Superior temporal gyrus (tissue), 1 donor: ENCODE measurements around the gene RBM47.
"Not testable (repeated sequence)": the region's sequence is repeated elsewhere in the genome, so short reads cannot be mapped to it uniquely, and the experiment has no call there.

Experiments
- DNase-seq: peaks from one replicate; pipeline ENCODE4 v3.0.0-alpha.2; 2016; ENCODE audit errors: extremely low spot score

The RBM47 gene

DNA sequence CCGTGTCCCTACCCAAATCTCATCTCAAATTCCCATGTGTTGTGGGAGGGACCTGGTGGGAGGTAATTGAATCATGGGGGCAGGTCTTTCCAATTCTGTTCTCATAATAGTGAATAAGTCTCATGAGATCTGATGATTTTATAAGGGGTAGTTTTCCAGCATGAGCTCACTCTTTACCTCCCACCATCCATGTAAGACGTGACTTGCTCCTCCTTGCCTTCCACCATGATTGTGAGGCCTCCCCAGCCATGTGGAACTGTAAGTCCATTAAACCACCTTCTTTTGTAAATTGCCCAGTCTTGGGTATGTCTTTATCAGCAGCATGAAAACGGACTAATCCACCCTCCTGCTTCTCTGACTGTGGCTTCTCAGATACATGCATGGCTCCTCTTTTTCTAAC, 222.2 kb downstream of the RBM47 start:
- DNase-seq = not testable (repeated sequence)

DNA sequence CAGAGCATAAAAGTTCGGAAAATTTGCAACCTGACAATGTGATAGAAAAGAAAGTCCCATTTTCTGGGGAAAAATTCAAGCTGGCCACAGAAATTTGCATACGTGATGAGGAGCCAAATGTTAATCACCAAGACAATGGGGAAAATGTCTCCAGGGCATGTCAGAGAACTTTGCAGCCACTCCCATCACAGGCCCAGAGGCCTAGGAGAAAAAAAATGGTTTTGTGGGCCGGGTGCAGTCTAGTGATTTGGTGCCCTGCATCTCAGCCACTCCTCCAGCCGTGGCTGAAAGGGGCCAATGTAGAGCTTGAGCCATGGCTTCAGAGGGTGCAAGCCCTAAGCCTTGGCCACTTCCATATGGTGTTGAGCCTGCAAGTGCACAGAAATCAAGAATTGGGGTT, 223.3 kb downstream of the RBM47 start:
- no peak for DNase-seq

DNA sequence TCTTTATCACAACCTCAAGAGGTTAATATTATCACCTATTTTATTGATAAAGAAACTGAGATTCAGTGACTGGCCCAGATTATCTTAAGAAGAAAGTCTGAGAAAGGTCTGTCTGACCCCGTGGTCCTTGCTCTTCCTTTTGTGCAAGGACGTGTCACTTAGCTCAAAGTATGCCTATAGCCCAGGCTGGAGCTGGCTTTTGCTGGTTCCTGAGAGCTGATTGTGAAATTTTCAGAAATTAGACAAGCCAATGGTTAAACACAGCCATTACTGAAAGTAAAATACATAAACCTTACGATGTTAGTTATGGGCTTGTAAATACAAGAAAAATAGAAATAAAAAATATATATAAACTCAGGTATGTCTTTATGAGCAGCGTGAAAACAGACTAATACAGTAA, 224.5 kb downstream of the RBM47 start:
- DNase-seq = no peak

DNA sequence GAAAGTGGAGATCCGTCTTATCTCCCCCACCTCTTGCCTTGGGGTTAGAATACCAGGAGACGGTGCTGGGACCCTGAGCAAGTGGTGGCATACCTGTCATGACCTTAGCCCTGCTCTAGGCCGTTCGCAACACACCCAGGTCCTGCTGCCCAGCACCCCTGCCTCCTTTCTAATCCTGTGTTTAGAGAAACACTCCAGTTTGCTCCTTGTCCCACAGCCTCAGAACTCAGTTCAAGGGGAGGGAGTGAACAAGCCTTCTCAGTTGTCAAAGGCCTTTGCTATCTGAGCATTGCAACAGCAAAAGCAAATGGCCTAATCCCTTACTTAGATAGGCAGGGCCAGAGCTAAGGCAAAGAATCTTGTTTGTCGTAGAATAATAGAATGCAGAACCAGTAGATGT, 226.6 kb downstream of the RBM47 start:
- no peak for DNase-seq

DNA sequence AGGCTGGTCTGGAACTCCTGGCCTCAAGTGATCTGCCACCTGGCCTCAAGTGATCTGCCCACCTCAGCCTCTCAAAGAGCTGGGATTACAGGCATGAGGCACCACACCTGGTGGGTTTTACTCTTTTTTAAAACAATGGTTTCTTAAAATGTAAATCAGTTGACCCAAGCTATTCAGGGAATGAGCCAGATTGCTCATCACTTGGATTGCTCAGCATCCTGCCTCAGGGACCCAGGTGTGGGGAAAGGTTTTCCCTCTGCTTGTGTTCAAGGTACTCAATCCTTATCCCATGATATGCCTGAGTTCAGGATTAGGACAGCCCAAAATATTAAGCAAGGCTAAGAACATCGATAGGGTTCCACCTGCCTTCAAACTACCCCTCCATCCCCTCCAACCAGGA, 227.1 kb downstream of the RBM47 start:
- no peak for DNase-seq

DNA sequence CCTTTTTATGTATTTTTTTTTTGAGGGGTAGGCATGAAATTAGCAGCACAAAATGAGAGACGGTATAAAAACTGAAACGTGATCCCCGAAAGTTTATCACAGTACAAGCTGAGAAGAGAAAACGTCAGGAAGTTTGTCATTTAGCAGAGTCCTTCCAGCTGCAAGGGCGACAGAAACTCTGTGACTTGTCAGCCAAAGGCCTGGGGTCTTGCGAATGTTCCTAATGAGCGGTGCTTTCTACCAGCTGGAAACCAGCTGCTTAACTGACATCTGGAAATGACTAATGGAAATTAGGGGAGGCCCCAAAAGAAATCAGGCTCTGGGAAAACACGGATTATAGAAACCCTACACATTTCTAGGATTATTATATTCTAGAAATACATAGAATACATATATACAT, 228.0 kb downstream of the RBM47 start:
- no peak for DNase-seq

DNA sequence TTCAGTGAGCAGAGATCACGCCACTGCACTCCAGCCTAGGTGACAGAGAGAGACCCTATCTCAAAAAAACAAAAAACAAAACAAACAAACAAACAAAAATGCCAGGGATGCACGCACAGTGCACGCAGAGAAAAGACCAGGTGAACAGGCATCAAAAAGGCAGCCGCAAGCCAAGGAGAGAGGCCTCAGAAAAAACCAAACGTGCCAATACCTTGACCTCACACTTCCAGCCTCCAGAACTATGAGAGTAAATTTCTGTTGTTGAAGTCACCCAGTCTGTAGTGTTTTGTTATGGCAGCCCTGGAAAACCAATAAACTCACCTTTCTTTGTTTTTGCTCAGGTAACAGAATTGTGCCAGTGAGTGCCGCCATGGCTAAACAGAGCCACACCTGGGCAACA, 228.6 kb downstream of the RBM47 start:
- DNase-seq = no peak

DNA sequence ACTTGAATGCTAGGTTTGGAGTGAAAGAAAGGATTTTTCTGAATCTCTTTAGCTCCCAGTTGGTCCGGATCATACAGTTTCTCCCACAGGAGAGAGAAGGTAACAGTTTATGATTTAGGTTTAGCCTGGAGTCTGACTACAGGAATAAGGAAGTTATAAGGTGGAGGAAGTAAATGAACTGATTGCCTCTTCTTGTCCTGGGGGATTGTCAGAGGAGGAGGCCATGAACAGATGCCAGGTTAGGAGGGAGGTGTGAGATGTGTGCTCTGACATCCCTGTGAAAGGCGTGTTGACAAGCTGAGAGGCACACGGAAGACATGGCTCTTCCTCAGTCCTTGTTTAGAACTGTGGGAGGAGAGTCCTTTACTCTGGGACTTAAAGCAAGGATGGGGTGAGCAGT, 230.1 kb downstream of the RBM47 start:
- no peak for DNase-seq

DNA sequence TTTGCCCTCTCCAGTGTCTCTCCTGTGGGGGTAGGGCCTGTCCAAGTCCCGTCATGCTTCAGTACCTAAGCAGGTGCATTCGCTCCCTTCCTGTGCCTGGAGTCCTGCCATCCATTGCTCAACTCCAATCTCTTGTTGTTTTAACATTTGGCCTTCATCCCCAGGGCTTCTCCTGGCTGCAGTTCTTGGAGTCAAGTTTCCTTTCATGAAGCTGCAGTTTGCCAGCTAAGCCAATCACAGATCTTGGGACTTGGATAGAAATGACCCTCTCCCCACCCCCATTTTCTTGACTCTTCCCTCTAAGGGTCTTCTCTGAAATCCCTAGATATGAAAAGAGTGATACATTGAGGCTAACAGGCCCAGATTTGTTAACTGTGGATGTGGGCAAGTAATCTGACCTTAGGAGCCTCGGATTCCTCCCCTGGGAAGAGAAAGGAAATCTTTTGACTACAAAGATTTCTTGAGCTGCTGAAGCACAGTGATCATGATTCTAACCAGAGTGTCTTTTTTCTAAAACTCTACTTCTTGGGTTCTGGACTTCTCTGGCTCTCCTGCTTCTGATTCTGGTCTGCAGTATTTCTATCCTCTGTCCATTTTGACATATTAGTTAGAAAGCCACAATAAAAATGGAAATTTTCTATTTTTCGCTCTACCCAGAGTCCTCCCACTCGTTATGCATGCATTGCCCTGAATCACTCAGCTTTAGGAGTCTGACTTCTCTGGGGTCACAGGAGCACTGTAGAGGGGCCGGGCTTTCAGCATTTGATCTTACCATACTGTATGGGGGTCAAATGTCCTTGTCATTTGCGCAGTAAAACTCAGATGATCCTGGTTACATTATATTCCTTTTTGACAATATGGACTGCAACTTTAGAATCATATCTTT, 233.5 kb downstream of the RBM47 start:
- no peak for DNase-seq

DNA sequence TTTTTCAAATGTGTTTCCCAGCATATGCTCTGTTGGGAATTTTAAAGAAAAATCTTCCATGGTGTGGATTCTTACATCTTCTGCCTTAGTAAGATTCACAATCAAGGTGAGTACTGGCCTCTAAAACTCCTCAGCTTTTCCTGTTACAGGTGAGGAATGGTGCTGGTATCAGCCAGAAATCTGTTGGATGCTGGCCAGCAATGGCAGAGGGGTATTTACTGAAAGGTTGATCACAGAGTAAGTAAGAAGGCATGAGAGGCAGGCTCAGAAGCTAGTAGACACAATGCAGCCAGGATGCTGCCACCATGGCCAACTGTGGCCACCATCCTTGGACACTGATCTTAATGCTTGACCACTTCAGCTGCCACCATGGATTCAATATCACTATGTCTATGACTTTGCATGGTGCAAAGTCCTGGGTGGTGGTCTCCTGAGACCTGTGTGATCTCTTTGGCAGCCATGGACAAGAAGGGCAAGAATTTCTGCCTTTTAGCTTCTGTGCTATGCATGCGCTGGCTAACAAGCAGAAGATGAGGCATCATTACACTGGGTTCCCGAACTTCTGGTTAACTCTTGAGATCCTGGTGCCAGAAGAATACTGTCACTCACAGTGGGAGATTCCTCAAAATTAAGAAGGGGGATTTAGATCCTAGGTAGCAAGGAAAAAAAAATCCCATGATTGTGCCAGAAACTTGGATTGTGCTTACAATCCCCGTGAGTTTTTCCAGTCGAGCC, 234.3 kb downstream of the RBM47 start:
- DNase-seq = no peak

DNA sequence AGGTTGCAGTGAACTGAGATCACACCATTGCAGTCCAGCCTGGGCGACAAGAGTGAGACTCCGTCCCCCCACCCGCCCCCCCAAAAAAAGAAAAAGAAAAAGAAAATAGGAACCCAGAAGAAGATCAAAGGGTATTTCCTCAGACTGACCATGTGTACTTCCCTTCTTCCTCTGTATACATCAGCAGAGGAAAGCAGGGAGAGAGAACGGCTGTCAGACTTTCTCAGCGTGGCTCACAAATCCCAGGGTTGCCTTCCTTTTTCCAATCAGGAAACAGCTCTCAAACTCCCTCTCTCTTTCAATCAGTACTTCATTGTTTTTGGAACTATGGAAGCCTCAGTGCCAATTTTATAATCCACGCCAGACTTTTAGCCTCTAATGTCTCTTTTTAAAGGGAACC, 235.4 kb downstream of the RBM47 start:
- DNase-seq = no peak

DNA sequence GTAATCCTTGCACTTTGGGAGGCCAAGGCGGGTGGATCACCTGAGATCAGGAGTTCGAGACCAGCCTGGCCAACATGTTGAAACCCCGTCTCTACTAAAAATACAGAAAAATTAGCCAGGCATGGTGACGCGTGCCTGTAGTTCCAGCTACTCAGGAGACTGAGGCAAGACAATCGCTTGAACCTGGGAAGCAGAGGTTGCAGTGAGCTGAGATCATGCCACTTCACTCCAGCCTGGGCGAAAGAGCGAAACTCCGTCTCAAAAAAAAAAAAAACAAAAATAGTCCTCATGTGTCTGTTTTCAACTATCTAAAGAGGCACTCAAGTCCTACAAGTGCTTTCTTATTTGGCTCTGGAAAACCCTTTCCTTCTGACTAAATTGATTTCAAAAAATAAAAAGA, 237.4 kb downstream of the RBM47 start:
- not testable (repeated sequence) for DNase-seq

DNA sequence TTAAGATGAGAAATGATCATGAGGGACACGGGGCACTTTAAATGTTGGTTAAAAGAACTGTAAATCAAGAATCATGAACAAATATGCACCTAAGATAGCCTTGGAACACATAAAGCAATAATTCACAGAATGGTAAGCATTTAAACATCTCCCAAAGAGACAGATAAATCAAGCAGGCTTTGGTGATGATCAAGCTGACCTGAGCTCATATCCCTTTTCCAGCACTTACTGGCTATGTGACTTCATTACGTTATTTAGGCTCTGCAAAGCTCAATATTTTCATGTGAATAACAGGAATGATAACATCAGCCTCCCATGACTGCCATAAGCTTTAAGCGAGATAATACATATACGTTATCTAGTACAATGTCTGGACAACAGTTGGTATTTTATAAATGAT, 239.7 kb downstream of the RBM47 start:
- no peak for DNase-seq

DNA sequence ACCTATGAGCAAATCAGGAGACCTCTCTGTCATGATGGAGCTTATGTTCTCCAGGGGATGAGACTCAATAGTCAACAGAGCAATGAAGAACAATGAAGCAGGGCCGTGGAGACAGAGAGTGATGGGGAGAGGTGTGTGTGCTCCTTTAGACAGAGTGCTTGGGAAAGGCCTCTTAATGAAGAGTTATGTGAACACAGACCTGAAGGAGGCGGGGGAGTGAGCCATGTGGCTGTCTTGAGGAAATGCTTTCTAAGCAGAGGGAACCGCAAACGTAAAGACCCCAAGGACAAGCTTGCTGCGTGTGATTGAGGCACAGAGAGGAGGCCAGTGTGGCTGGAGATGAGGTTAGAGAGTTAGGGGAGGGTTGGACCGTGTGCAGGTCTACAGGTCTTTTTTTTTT, 241.4 kb downstream of the RBM47 start:
- no peak for DNase-seq

DNA sequence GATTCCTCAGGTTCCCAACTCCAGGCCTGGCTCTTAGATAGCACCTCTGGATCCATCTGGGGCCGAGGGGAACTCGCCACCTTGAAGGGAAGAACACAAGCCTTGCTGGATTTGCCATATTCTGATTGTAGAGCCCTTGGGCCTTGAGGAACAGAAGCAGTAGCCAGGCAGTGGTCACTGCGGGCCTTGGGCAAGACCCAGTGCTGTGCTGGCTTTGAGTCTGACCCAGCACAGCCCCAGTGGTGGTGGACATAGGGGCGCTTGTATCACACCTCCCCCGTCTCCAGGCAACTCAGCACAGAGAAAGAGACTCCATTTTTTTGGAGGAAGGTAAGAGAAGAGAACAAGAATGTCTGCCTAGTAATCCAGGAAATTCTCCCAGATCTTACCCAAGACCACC, 249.0 kb downstream of the RBM47 start:
- no peak for DNase-seq

DNA sequence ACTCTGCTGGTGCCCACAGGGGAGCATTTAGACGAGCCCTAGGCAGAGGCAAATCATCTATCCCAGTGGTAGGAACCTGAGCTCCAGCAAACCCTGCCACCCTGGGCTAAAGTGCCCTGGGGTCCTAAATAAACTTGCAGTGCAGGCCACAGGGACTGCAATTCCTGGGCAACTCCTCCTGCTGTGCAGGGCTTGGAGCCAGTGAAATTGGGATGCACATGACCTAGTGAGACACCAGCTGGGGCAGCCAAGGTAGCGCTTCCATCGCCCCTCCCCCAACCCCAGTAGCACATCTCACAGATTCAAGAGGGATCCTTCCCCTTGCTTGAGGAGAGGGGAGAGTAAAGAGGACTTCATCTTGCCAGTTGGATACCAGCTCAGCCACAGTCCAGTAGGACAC, 250.4 kb downstream of the RBM47 start:
- DNase-seq = no peak

DNA sequence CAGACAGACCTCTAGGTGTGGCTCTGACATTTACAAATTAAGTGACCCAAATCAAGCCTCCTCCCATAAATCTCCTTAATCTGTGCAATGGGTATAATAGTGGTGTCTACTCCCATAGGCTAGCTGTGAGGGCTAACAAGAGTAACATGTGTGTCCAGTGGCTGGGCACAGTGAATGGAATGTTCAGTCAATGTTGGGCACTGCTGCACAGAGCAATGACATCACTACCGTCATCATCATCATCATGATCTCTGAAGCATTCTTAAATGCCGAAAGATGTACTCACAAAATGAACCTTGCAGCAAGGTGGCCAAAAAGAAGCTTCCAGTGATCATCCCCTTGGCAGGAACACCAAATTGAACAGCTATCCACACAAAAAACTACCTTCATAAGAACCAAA, 251.0 kb downstream of the RBM47 start:
- no peak for DNase-seq

DNA sequence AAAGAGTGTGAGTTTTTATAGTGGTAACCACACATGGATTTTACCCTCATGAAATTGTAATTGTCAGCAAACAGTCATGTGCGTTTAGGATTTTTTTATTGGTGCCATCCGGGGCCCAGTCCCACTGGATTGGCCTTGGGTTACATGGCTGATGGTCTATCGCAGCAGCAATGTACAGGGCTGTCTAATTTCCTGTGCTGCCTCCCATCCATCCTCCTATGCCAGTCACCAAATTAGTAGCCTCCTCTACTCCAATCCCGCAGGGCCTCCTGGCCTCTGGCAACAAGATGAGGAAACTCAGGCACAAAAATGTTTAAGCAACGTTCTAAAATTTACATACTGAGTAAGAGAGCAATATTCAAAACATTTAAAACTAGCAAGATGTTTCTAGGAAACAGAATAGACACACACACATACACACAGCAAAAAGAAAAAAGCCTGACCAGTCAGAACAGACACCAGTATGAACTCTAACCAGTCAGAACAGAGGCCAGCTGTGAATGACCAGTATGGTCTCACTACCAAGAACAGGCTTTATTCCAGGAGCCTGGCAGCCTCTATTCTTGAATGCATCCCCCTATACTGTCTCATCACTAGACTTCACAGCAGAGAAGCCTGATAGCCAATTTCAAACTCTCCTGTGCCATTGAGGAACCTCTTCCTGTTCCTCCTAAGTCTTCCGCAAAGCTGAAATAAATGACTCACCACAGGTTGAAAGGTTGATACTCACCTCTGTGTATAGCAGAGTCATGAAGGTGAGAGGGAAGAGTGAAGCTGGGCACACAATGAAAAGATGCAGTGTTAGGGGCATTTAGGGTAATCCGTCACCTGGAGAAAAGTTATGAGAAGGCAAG, 251.9 kb downstream of the RBM47 start:
- no peak for DNase-seq

DNA sequence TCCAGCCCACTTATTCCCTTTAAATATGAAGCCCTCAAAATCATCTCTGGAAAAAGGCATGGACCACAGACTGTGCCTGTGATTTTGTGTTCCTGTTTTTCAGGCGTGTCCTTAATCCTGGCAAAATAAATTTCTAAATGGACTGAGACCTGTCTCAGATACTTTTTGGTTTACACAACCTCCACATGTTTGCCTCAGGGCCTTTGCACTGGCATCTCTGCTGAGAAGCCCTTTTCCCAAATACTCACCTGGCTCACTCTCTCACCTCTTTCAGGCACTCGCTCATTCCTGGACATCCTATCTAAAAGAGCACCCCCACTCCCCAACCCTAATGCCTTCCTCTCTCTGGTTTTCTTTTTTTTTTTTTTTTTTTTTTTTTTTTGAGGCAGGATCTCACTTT, 254.0 kb downstream of the RBM47 start:
- no peak for DNase-seq

DNA sequence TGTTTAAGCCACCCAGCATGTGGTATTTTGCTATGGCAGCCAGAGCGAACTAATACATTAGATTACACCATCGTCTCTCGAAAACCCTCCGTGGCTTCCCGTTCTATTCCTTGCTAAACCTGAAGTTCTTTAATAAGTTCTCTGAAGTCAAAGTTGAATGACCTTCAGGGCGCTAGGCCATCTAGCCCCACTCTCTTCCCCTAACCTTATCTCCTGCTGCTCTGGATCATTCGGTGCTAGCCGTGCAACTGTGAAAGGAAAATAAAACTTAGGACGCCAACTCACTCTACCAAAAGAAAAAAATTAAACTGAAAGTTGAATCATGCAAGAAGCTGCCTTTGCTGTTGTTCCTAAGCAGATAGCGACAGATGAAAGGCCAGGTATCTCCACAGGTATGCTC, 254.6 kb downstream of the RBM47 start:
- DNase-seq = no peak

DNA sequence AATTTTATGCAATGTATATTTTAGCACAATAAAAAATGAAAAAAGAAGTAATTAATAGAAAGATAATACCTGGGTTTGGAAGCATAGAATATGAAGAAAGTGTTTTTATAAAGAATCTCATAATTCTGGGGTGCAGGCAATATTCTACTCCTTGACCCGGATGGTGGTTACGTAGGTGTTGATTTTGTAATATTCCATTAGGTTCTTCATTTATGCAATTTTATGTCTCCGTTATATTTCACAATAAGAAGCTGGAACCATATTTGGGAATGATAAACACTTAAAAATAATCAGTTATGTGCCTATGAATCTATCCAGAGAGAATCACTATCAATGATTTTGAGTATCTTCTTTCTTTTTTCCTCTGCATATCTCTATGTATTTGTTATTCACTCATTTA, 256.0 kb downstream of the RBM47 start:
- DNase-seq = no peak
